Stimulated activated naive CD4-positive, alpha-beta T cell treated with Interleukin-2 at 50 U/mL for 16 hours (primary cell): ENCODE data around the gene GTF3C4.

Experiments used
- DNase-seq: peaks from one replicate; lab custom pipeline; 2025; lab: John Stamatoyannopoulos, UW

GTF3C4 gene

GRCh38 chr9:132732326-132733259 lies 62.3 kb downstream of the GTF3C4 start:
- no peak for DNase-seq

- no peak for DNase-seq
Observed at GRCh38 chr9:132733260-132733815, 63.1 kb downstream of the GTF3C4 start.

- no peak for DNase-seq
Observed at GRCh38 chr9:132739710-132740310, 69.5 kb downstream of the GTF3C4 start.

- DNase-seq: no peak
Observed at GRCh38 chr9:132740526-132741309, 70.5 kb downstream of the GTF3C4 start.

GRCh38 chr9:132742821-132743311 lies 72.6 kb downstream of the GTF3C4 start:
- no peak for DNase-seq

- DNase-seq: no peak
Observed at GRCh38 chr9:132743931-132744479, 73.7 kb downstream of the GTF3C4 start.
